CD14-positive monocyte (primary cell): ENCODE results near the gene CCR6. TPM values are rescaled to one million over a fixed set of nuclear protein-coding genes. Genes with fewer than 3 reads are reported as not detected.
A peak's percentile ranks its signal among the peaks of the same experiment; 100 is the strongest.

Experiments
- DNase-seq, 3 donors: peaks; one replicate each; pipeline ENCODE4 v3.0.0-alpha.2; 2011 to 2022
- H2AFZ ChIP-seq: 2 replicates; pipeline ENCODE4 v1.6.0; 2012; ENCODE audit warnings: mild to moderate bottlenecking, low read depth, low read length, inconsistent platforms; ENCODE audit not compliant: insufficient read depth, poor library complexity, severe bottlenecking
- H3K27ac ChIP-seq, 2 donors: 1 replicate in 1 of 2; 2 replicates in 1 of 2; pipeline ENCODE4 v1.5.1; 2012 to 2013; ENCODE audit warnings: low read length in 2 of 2, control low read depth in 1 of 2, inconsistent platforms in 1 of 2, low read depth in 1 of 2, mild to moderate bottlenecking in 1 of 2
- H3K27me3 ChIP-seq, 2 donors: one replicate each; pipeline versions ENCODE4 v1.6.0 to v1.6.1; 2011 to 2013; ENCODE audit warnings: low read length in 2 of 2; ENCODE audit not compliant: control insufficient read depth in 2 of 2, insufficient read depth in 2 of 2
- H3K36me3 ChIP-seq, 2 donors: replicated peaks in 1 of 2; 1 replicate in 1 of 2; 2 replicates in 1 of 2; pipeline versions ENCODE4 v1.5.1 to v1.6.1; 2012 to 2013; ENCODE audit warnings: low read length in 2 of 2, control low read depth in 1 of 2, inconsistent platforms in 1 of 2, mild to moderate bottlenecking in 1 of 2; ENCODE audit not compliant: insufficient read depth in 2 of 2, control insufficient read depth in 1 of 2
- H3K4me1 ChIP-seq, 2 donors: 1 replicate in 1 of 2; 2 replicates in 1 of 2; pipeline versions ENCODE4 v1.5.1 to v1.6.1; 2012 to 2013; ENCODE audit warnings: low read length in 2 of 2, control low read depth in 1 of 2, inconsistent platforms in 1 of 2, mild to moderate bottlenecking in 1 of 2, moderate library complexity in 1 of 2; ENCODE audit not compliant: insufficient read depth in 2 of 2, control insufficient read depth in 1 of 2
- H3K4me2 ChIP-seq: replicated peaks from 2 replicates; pipeline ENCODE3; 2012; ENCODE audit warnings: low read length, moderate library complexity, mild to moderate bottlenecking; ENCODE audit not compliant: poor library complexity, severe bottlenecking; ENCODE audit errors: extremely low read depth
- H3K4me3 ChIP-seq, 3 experiments: fragments of 200-600 bp in 1 of 3; sonication (generic) in 1 of 3; replicated peaks in 1 of 3; 1 replicate in 2 of 3; 2 replicates in 1 of 3; pipeline ENCODE4 v1.5.1; 2011 to 2013; ENCODE audit warnings: low read length in 3 of 3, mild to moderate bottlenecking in 3 of 3, control low read depth in 2 of 3, low read depth in 2 of 3, inconsistent platforms in 1 of 3, moderate library complexity in 1 of 3
- H3K79me2 ChIP-seq: 2 replicates; pipeline ENCODE4 v1.6.0; 2012; ENCODE audit warnings: mild to moderate bottlenecking, control low read depth, inconsistent platforms, low read length, moderate library complexity; ENCODE audit not compliant: insufficient read depth
- H3K9ac ChIP-seq: 2 replicates; pipeline ENCODE4 v1.6.0; 2017; ENCODE audit warnings: low read length, mild to moderate bottlenecking; ENCODE audit not compliant: insufficient read depth, poor library complexity, severe bottlenecking
- H3K9me3 ChIP-seq, 2 donors: replicated peaks in 1 of 2; 1 replicate in 1 of 2; 2 replicates in 1 of 2; pipeline versions ENCODE4 v1.5.1 to v1.6.1; 2012 to 2013; ENCODE audit warnings: low read length in 2 of 2, control low read depth in 1 of 2; ENCODE audit not compliant: control insufficient read depth in 1 of 2, insufficient read depth in 1 of 2
- H4K20me1 ChIP-seq: 2 replicates; pipeline ENCODE4 v1.6.0; 2012; ENCODE audit warnings: mild to moderate bottlenecking, low read length, control low read depth, moderate library complexity; ENCODE audit not compliant: insufficient read depth
- H3K27ac Mint-ChIP-seq, 7 donors: one replicate each; pipeline ENCODE4 v1.8.0; 2020; ENCODE audit warnings: mild to moderate bottlenecking in 7 of 7, mixed read lengths in 7 of 7, moderate library complexity in 6 of 7, inconsistent platforms in 2 of 7
- H3K27me3 Mint-ChIP-seq, 3 donors: one replicate each; pipeline ENCODE4 v1.8.0; 2021 to 2022; ENCODE audit warnings: low read depth in 3 of 3, mild to moderate bottlenecking in 3 of 3, mixed read lengths in 3 of 3, moderate library complexity in 3 of 3, inconsistent platforms in 1 of 3
- H3K36me3 Mint-ChIP-seq, 2 donors: one replicate each; pipeline ENCODE4 v1.8.0; 2020; ENCODE audit warnings: mixed read lengths in 2 of 2, inconsistent platforms in 1 of 2, mild to moderate bottlenecking in 1 of 2
- H3K4me1 Mint-ChIP-seq: one replicate; pipeline ENCODE4 v1.8.0; 2020; ENCODE audit warnings: mild to moderate bottlenecking, mixed read lengths
- H3K4me3 Mint-ChIP-seq, 2 donors: one replicate each; pipeline ENCODE4 v1.8.0; 2020; ENCODE audit warnings: mild to moderate bottlenecking in 2 of 2, mixed read lengths in 2 of 2, moderate library complexity in 1 of 2
- H3K9me3 Mint-ChIP-seq, 7 donors: one replicate each; pipeline ENCODE4 v1.8.0; 2020 to 2022; ENCODE audit warnings: mixed read lengths in 7 of 7, mild to moderate bottlenecking in 6 of 7, moderate library complexity in 6 of 7, inconsistent platforms in 2 of 7
- CTCF ChIP-seq: fragments of 200-600 bp; IDR thresholded peaks from one replicate; pipeline ENCODE4 v1.8.0; 2022; ENCODE audit warnings: antibody characterized with exemption, mild to moderate bottlenecking
- WGBS: methylation state at CpG from one replicate; pipeline ENCODE4 v1.1.5; 2013; ENCODE audit warnings: missing lambda C conversion rate; ENCODE audit not compliant: insufficient coverage; 5-methylcytosine and 5-hydroxymethylcytosine counted together
- intact Hi-C, 2 donors: fragments of 100-400 bp; cut with micrococcal nuclease; formaldehyde crosslinking; loops; one replicate each; pipeline versions ENCODE4 v1.15.0 to v1.15.1; 2023
- polyA plus RNA-seq, 3 donors: library from polyadenylated mRNA; depleted of rRNA in 1 of 3; unstranded in 2 of 3; stranded (reverse) in 1 of 3; fragments of 300-500 nt in 2 of 3; fragments of >200 nt in 1 of 3; fragmentation: Illumina TruSeq in 2 of 3; gene quantifications; 1 replicate in 2 of 3; 2 replicates in 1 of 3; pipeline ENCODE4 v1.2.3, GENCODE V29; 2012 to 2021

Gene CCR6
- polyA plus RNA-seq, 3 donors, result 0.07 to 0.43 TPM; not detected in 1

- Histone ChIP-seq H3K27me3 (no peaks in the 10 kb centered on the region), H3K4me2 (peak overlapping the region; percentile 60), H3K4me3 (peak overlapping the region in 1 of 3 experiments; percentile 57), H3K9me3 (no peaks in the 10 kb centered on the region), H3K79me2 (no peaks in the 10 kb centered on the region), H3K36me3 (no peaks in the 10 kb centered on the region), H3K9ac (peak overlapping the region; percentile 35), H3K27ac (peak overlapping the region; percentile 49 to 76), H2AFZ (no peak overlapping the region), H4K20me1 (no peaks in the 10 kb centered on the region), H3K4me1 (peaks cover 62 to 63% of the 10 kb centered on the region in 2 donors)
- peaks cover 0 to 2% (median 0%) of the 10 kb centered on the region in 7 donors for H3K9me3 Mint-ChIP-seq
- H3K4me1 Mint-ChIP-seq, result peaks cover 63% of the 10 kb centered on the region
- peak; percentile 73 to 91 (median 89) for DNase-seq
- no CpG with 5 or more reads among the region's 4 CpGs for WGBS
- peak overlapping the region; percentile 90 to 98 (median 94) for H3K27ac Mint-ChIP-seq
- H3K36me3 Mint-ChIP-seq, result no peaks in the 10 kb centered on the region
- TF ChIP-seq CTCF, result no peak
- H3K27me3 Mint-ChIP-seq, result peaks cover 2 to 7% (median 3%) of the 10 kb centered on the region in 3 donors
- H3K4me3 Mint-ChIP-seq, result peak overlapping the region in 1 of 2 donors; percentile 83
- intact Hi-C loops, result loop anchor here (5.0 to 10.0 kb wide), 4 partner anchors 50 to 753 kb away; partner anchors contain the start of genes RNASET2 (in 1 of the 2) and SFT2D1 (in 1 of the 2)
These were observed 27.9 kb upstream of the CCR6 start for GRCh38 chr6:167094820-167095637.

GRCh38 chr6:167095888-167096287, 27.0 kb upstream of the CCR6 start:
- no peak overlapping the region for H2AFZ ChIP-seq
- 89% methylated on average over 2 of the region's 2 CpGs for WGBS
- no peaks in the 10 kb centered on the region for H4K20me1 ChIP-seq
- intact Hi-C loops, result loop anchor here in 1 of 2 donors (10.0 kb wide), 1 partner anchor 51 kb away; no protein-coding TSS in a partner anchor
- Mint-ChIP-seq H3K27me3 (peaks cover 2 to 7% (median 3%) of the 10 kb centered on the region in 3 donors), H3K27ac (peak overlapping the region; percentile 88 to 98 (median 91)), H3K9me3 (no peaks in the 10 kb centered on the region), H3K36me3 (no peaks in the 10 kb centered on the region), H3K4me1 (peaks cover 55% of the 10 kb centered on the region), H3K4me3 (no peak overlapping the region)
- no peaks in the 10 kb centered on the region for H3K36me3 ChIP-seq
- no peak overlapping the region for H3K4me3 ChIP-seq
- no peaks in the 10 kb centered on the region for H3K9me3 ChIP-seq
- no peak for DNase-seq
- H3K4me2 ChIP-seq, result no peak overlapping the region
- peaks cover 54 to 55% of the 10 kb centered on the region in 2 donors for H3K4me1 ChIP-seq
- H3K27ac ChIP-seq, result peak overlapping the region; percentile 41 to 76
- no peaks in the 10 kb centered on the region for H3K27me3 ChIP-seq
- no peaks in the 10 kb centered on the region for H3K79me2 ChIP-seq
- TF ChIP-seq CTCF, result no peak
- H3K9ac ChIP-seq, result no peak overlapping the region
